Measurements from ENCODE around the gene ODR4. TPM values are rescaled to one million over a fixed set of nuclear protein-coding genes. Genes with fewer than 3 reads are reported as not detected.
"Not testable (repeated sequence)": the region's sequence is repeated elsewhere in the genome, so short reads cannot be mapped to it uniquely, and the experiment has no call there.

ODR4 gene
- total RNA-seq, 2 experiments from 2014 or later, result 12.1 to 12.8 TPM

DNA sequence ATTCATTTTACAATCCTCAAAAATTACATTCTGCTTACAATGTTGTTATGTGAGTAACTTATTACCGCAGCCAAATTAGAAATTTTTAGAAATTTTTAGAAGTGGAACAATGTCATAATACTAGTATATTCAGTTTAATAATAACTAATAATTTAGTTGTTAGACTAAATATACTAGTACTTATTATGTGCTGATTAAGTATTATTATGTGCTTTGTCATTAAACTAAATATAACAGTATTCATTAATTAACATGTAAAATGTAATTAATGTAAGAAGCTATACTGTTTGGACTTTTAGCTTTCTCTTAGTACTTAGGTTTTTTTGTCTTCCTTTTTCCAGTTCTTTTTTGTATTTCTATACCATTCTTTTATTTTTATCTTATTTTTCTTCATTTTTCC is 15.3 kb downstream of the ODR4 start:
- Mint-ChIP-seq H3K9me3 (ENCODE audit: insufficient read depth) (no peaks in the 10 kb centered on the region), H3K27ac (no peak overlapping the region), H3K4me1 (ENCODE audit: low read depth) (no peaks in the 10 kb centered on the region), H3K36me3 (ENCODE audit: low read depth) (peaks cover 27% of the 10 kb centered on the region), H3K4me3 (no peak overlapping the region), H3K27me3 (ENCODE audit: low read depth) (no peaks in the 10 kb centered on the region)
- ATAC-seq, result no peak
- POLR2A ChIA-PET, result no interaction called here
- DNase-seq, result no peak
- CTCF ChIA-PET, result interaction anchor here (1.5 to 2.3 kb wide), 2 partner anchors 13 to 16 kb away, joined by 4 to 10 read pairs; partner anchors contain the start of genes ODR4 and TPR

DNA sequence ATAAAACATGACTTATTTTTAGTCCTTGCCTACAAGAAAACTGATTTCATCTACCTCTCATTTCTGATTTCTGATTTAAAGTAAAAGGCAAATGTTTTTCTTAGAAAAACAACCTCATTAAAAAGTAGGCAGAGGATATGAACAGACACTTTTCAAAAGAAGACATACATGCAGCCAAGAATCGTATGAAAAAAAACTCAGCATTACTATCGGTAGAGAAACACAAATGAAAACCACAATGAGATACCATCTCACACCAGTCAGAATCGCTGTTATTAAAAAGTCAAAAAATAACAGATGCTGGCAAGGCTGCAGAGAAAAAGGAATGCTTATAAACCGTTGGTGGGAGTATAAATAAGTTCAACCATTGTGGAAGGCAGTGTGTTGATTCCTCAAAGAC is 16.2 kb downstream of the ODR4 start:
- no peak for DNase-seq
- ATAC-seq, result no peak
- no peaks in the 10 kb centered on the region for H3K4me1 Mint-ChIP-seq (ENCODE audit: low read depth)
- ChIA-PET POLR2A (no interaction called here), CTCF (interaction anchor here (2.8 kb wide), 1 partner anchor 17 kb away, joined by 13 read pairs; the partner anchor contains the start of genes ODR4 and TPR)
- H3K36me3 Mint-ChIP-seq (ENCODE audit: low read depth), result peaks cover 27% of the 10 kb centered on the region
- no peak overlapping the region for H3K27ac Mint-ChIP-seq
- H3K27me3 Mint-ChIP-seq (ENCODE audit: low read depth), result no peaks in the 10 kb centered on the region
- H3K9me3 Mint-ChIP-seq (ENCODE audit: insufficient read depth), result no peaks in the 10 kb centered on the region
- no peak overlapping the region for H3K4me3 Mint-ChIP-seq

GRCh38 chr1:186392711-186393110 is 17.1 kb downstream of the ODR4 start:
- H3K4me3 Mint-ChIP-seq; ATAC-seq; H3K27ac Mint-ChIP-seq; H3K9me3 Mint-ChIP-seq (ENCODE audit: insufficient read depth); H3K4me1 Mint-ChIP-seq (ENCODE audit: low read depth); DNase-seq; H3K27me3 Mint-ChIP-seq (ENCODE audit: low read depth); POLR2A ChIA-PET: not testable (repeated sequence)
- CTCF ChIA-PET, result interaction anchor here (1.0 to 2.8 kb wide), 2 partner anchors 15 to 18 kb away, joined by 3 to 13 read pairs; partner anchors contain the start of genes ODR4 and TPR
- peaks cover 25% of the 10 kb centered on the region for H3K36me3 Mint-ChIP-seq (ENCODE audit: low read depth)

DNA sequence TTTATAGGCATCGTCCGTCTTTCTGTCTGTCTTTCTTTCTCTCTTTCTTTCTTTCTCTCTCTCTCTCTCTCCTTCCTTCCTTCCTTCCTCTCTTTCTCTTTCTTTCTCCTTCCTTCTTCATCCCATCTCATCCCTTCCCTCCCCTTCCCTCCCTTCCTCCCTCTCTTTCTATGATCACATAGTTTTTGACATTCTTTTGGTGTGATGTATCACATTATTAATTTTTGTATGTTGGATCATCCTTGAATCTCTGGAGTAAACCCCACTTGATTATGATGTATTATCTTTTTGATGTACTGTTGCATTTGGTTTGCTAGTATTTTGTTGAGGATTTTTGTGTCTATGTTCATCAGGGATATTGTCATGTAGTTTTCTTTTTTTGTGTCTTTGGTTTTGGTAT is 25.8 kb downstream of the ODR4 start:
- CTCF ChIA-PET; H3K27me3 Mint-ChIP-seq (ENCODE audit: low read depth); H3K4me3 Mint-ChIP-seq; POLR2A ChIA-PET; DNase-seq; ATAC-seq; H3K9me3 Mint-ChIP-seq (ENCODE audit: insufficient read depth); H3K27ac Mint-ChIP-seq; H3K4me1 Mint-ChIP-seq (ENCODE audit: low read depth); H3K36me3 Mint-ChIP-seq (ENCODE audit: low read depth): not testable (repeated sequence)

DNA sequence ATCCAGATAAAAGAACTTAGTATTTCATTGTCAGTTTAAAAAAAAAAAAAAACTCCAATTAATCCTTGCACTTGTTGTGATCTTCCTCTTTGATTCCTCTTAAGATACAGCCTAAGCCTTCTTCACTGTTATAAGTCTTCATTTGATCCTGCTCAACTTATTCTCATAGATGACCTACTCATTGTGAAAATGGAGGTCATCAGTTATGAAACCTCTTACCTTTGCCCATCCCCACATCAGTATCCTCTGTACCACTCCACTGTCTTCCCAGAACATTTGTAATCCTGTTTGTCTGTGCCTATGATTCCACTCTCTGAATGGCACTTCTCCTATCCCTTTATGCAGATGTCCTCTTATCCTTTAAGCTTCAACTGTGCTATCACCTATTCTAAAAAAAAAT is 28.0 kb downstream of the ODR4 start:
- no peak overlapping the region for H3K27ac Mint-ChIP-seq
- peaks cover 14% of the 10 kb centered on the region for H3K36me3 Mint-ChIP-seq (ENCODE audit: low read depth)
- no peaks in the 10 kb centered on the region for H3K27me3 Mint-ChIP-seq (ENCODE audit: low read depth)
- H3K9me3 Mint-ChIP-seq (ENCODE audit: insufficient read depth), result no peaks in the 10 kb centered on the region
- POLR2A ChIA-PET, result no interaction called here
- ATAC-seq, result no peak
- peaks cover 2% of the 10 kb centered on the region for H3K4me1 Mint-ChIP-seq (ENCODE audit: low read depth)
- no peak overlapping the region for H3K4me3 Mint-ChIP-seq
- CTCF ChIA-PET, result interaction anchor here (0.7 to 1.4 kb wide), 15 partner anchors 7 to 583 kb away, joined by 3 to 18 read pairs (median 4); partner anchors contain the start of genes ODR4 and TPR
- no peak for DNase-seq

GRCh38 chr1:186404454-186405051 is 28.9 kb downstream of the ODR4 start:
- H3K27me3 Mint-ChIP-seq (ENCODE audit: low read depth), result no peaks in the 10 kb centered on the region
- H3K9me3 Mint-ChIP-seq (ENCODE audit: insufficient read depth), result no peaks in the 10 kb centered on the region
- POLR2A ChIA-PET, result no interaction called here
- DNase-seq, result no peak
- CTCF ChIA-PET, result interaction anchor here (0.7 to 1.4 kb wide), 18 partner anchors 8 to 582 kb away, joined by 3 to 18 read pairs (median 4); partner anchors contain the start of genes ODR4 and TPR
- H3K4me3 Mint-ChIP-seq, result no peak overlapping the region
- no peak overlapping the region for H3K27ac Mint-ChIP-seq
- ATAC-seq, result peak; percentile 60
- H3K36me3 Mint-ChIP-seq (ENCODE audit: low read depth), result peaks cover 12% of the 10 kb centered on the region
- peaks cover 2% of the 10 kb centered on the region for H3K4me1 Mint-ChIP-seq (ENCODE audit: low read depth)

DNA sequence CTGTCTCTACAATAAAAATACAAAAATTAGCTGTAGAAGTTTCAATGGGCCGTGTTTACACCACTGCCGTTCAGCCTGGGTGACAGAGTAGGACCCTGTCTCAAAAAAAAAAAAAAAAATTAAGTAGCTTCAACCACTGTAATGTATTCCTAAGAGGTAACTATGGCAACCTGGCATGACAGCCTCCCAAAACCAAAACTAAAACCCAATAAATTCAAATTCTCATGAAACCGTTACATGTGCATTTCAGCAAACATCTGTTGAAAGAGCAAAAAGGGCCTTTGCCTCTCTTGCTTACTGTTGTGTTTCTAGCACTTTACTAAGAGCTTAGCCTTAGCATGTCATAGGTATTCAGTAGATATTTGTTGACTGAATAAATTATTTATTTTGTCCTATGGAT is 33.5 kb downstream of the ODR4 start:
- no peak overlapping the region for H3K27ac Mint-ChIP-seq
- no peak for DNase-seq
- H3K4me1 Mint-ChIP-seq (ENCODE audit: low read depth), result peaks cover 2% of the 10 kb centered on the region
- peaks cover 9% of the 10 kb centered on the region for H3K36me3 Mint-ChIP-seq (ENCODE audit: low read depth)
- no peak for ATAC-seq
- ChIA-PET POLR2A (no interaction called here), CTCF (interaction anchor here (1.1 kb wide), 1 partner anchor 73 kb away, joined by 3 read pairs; no protein-coding TSS in a partner anchor)
- H3K4me3 Mint-ChIP-seq, result no peak overlapping the region
- no peaks in the 10 kb centered on the region for H3K27me3 Mint-ChIP-seq (ENCODE audit: low read depth)
- no peaks in the 10 kb centered on the region for H3K9me3 Mint-ChIP-seq (ENCODE audit: insufficient read depth)

DNA sequence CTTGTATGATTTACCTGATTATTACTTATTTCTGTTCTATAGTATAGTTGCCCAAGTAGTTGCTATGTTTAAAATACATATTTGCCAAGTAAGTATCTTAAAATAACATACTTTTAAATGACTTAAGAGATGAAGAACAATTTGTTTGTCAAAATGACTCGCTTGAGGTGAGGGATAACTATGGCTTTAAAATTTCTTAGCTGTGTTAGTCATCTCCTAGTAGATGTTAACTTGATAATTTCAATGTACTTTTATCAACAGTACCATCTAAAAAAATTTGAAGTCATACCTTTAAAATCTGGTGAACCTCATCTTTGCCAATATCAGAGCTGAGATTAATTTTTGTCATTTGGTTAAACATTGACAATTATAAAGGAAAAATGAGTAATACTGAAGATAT is 37.7 kb downstream of the ODR4 start:
- DNase-seq, result no peak
- Mint-ChIP-seq H3K27me3 (ENCODE audit: low read depth) (no peaks in the 10 kb centered on the region), H3K27ac (no peak overlapping the region), H3K36me3 (ENCODE audit: low read depth) (no peaks in the 10 kb centered on the region), H3K4me3 (no peak overlapping the region), H3K9me3 (ENCODE audit: insufficient read depth) (no peaks in the 10 kb centered on the region), H3K4me1 (ENCODE audit: low read depth) (no peaks in the 10 kb centered on the region)
- ChIA-PET POLR2A (no interaction called here), CTCF (interaction anchor here (1.4 kb wide), 1 partner anchor 9 kb away, joined by 6 read pairs; no protein-coding TSS in a partner anchor)
- no peak for ATAC-seq

GRCh38 chr1:186418503-186418902 is 42.9 kb downstream of the ODR4 start:
- CTCF ChIA-PET, result interaction anchor here (1.2 to 1.5 kb wide), 2 partner anchors 11 to 13 kb away, joined by 3 to 4 read pairs; no protein-coding TSS in a partner anchor

DNA sequence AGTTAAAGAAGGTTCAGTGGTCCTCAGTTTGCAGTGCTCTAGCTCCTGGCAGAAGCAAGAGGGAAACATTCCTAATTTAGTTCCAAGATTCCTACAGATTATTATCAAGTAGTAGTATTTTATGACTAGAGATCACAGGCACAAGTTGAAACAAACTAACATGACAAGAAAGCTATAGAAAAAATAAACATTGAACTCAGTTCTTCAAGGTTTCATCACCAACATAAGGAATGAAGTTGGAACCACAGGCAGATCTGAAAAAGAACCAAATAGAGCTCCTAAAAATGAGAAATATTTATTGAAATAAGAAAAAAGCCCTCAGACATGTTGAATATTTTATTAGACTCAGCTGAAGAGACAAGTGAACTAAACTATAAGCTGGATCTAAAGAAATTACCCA is 44.7 kb downstream of the ODR4 start:
- ChIA-PET CTCF (interaction anchor here (1.0 to 2.7 kb wide), 5 partner anchors 12 to 566 kb away, joined by 4 to 13 read pairs (median 6); partner anchors contain the start of genes ODR4 and TPR), POLR2A (interaction anchor here (1.0 kb wide), 1 partner anchor 45 kb away, joined by 3 read pairs; the partner anchor contains the start of gene TPR)
- Mint-ChIP-seq H3K27ac (peak overlapping the region; percentile 84), H3K4me3 (peak overlapping the region; percentile 16), H3K27me3 (ENCODE audit: low read depth) (no peaks in the 10 kb centered on the region), H3K4me1 (ENCODE audit: low read depth) (peaks cover 17% of the 10 kb centered on the region), H3K9me3 (ENCODE audit: insufficient read depth) (no peaks in the 10 kb centered on the region), H3K36me3 (ENCODE audit: low read depth) (peaks cover 19% of the 10 kb centered on the region)
- no peak for ATAC-seq
- DNase-seq, result no peak

More at GRCh38 chr1:186418503-186418902, 42.9 kb downstream of the ODR4 start:
- POLR2A ChIA-PET, result no interaction called here
- H3K4me3 Mint-ChIP-seq, result no peak overlapping the region
- DNase-seq (no peak), ATAC-seq (no peak)
- peaks cover 17% of the 10 kb centered on the region for H3K4me1 Mint-ChIP-seq (ENCODE audit: low read depth)
- peaks cover 17% of the 10 kb centered on the region for H3K36me3 Mint-ChIP-seq (ENCODE audit: low read depth)
- no peaks in the 10 kb centered on the region for H3K27me3 Mint-ChIP-seq (ENCODE audit: low read depth)
- no peak overlapping the region for H3K27ac Mint-ChIP-seq
- no peaks in the 10 kb centered on the region for H3K9me3 Mint-ChIP-seq (ENCODE audit: insufficient read depth)

DNA sequence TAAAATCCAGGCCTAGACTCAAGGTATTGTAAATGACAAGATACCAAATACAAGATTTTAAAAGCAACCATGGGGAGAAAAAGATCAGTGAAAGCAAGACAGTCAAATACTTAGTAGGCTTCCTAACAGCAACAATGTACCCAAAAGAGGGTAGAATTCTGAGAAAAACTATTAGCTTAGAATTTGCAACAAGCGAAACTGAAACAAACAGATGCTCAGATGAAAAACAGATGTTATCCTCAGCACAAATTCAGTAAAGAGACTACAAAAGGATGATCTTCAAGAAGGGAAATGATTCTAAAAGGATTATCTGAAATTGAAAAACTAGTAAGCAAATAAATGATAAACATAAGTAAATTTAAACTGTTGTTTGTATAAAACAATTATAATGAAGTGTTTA is 45.3 kb downstream of the ODR4 start:
- H3K36me3 Mint-ChIP-seq (ENCODE audit: low read depth), result peaks cover 20% of the 10 kb centered on the region
- DNase-seq (no peak), ATAC-seq (peak; percentile 42)
- H3K27ac Mint-ChIP-seq, result peak overlapping the region; percentile 84
- no peaks in the 10 kb centered on the region for H3K27me3 Mint-ChIP-seq (ENCODE audit: low read depth)
- H3K9me3 Mint-ChIP-seq (ENCODE audit: insufficient read depth), result no peaks in the 10 kb centered on the region
- ChIA-PET CTCF (interaction anchor here (1.0 to 2.7 kb wide), 5 partner anchors 11 to 565 kb away, joined by 4 to 13 read pairs (median 6); partner anchors contain the start of genes ODR4 and TPR), POLR2A (interaction anchor here (1.0 kb wide), 1 partner anchor 46 kb away, joined by 3 read pairs; the partner anchor contains the start of gene TPR)
- peaks cover 20% of the 10 kb centered on the region for H3K4me1 Mint-ChIP-seq (ENCODE audit: low read depth)
- H3K4me3 Mint-ChIP-seq, result peak overlapping the region; percentile 16

DNA sequence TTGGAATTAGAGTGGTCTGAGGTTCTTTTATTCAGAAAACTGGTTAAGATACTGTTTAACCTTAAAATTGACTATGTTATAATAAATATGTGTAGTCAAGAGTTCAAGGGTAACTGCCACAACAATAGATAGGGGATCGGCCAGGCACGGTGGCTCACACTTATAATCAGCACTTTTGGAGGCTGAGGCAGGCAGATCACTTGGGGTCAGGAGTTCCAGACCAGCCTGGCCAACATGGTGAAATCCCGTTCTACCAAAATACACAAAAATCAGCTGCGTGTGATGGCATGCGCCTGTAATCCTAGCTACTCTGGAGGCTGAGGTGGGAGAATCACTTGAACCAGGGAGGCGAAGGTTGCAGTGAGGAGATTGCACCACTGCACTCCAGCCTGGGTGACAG is 45.8 kb downstream of the ODR4 start:
- CTCF ChIA-PET, result interaction anchor here (1.4 to 2.7 kb wide), 3 partner anchors 15 to 46 kb away, joined by 6 to 13 read pairs (median 9); partner anchors contain the start of genes ODR4 and TPR
- Mint-ChIP-seq H3K4me1 (ENCODE audit: low read depth) (peaks cover 24% of the 10 kb centered on the region), H3K4me3 (no peak overlapping the region), H3K36me3 (ENCODE audit: low read depth) (peaks cover 22% of the 10 kb centered on the region), H3K27ac (no peak overlapping the region), H3K27me3 (ENCODE audit: low read depth) (no peaks in the 10 kb centered on the region), H3K9me3 (ENCODE audit: insufficient read depth) (no peaks in the 10 kb centered on the region)
- POLR2A ChIA-PET, result interaction anchor here (1.0 kb wide), 1 partner anchor 46 kb away, joined by 3 read pairs; the partner anchor contains the start of gene TPR
- DNase-seq, result no peak
- ATAC-seq, result no peak
